Measurements from ENCODE around the gene TNRC18.

- TF ChIP-seq CTCF (conservative IDR thresholded peaks at IDR 0.05; ENCODE audit: low read depth, low read length) = no peak
- TF ChIP-seq EZH2 (IDR thresholded peaks at IDR 0.05; ENCODE audit: borderline replicate concordance, low read depth, low read length, poor library complexity, severe bottlenecking) = no peak
Measured at GRCh38 chr7:5445981-5446594, 22.5 kb upstream of the TNRC18 start.
